CD14-positive monocyte (primary cell): ENCODE data around the gene CBFB. TPM values are rescaled to one million over a fixed set of nuclear protein-coding genes. Genes with fewer than 3 reads are reported as not detected.

Experiments
- DNase-seq, 3 donors: peaks; one replicate each; pipeline ENCODE4 v3.0.0-alpha.2; 2011 to 2022
- H2AFZ ChIP-seq: 2 replicates; pipeline ENCODE4 v1.6.0; 2012; ENCODE audit warnings: mild to moderate bottlenecking, low read depth, low read length, inconsistent platforms; ENCODE audit not compliant: insufficient read depth, poor library complexity, severe bottlenecking
- H3K27ac ChIP-seq, 2 donors: 1 replicate in 1 of 2; 2 replicates in 1 of 2; pipeline ENCODE4 v1.5.1; 2012 to 2013; ENCODE audit warnings: low read length in 2 of 2, control low read depth in 1 of 2, inconsistent platforms in 1 of 2, low read depth in 1 of 2, mild to moderate bottlenecking in 1 of 2
- H3K27me3 ChIP-seq, 2 donors: one replicate each; pipeline versions ENCODE4 v1.6.0 to v1.6.1; 2011 to 2013; ENCODE audit warnings: low read length in 2 of 2; ENCODE audit not compliant: control insufficient read depth in 2 of 2, insufficient read depth in 2 of 2
- H3K36me3 ChIP-seq, 2 donors: replicated peaks in 1 of 2; 1 replicate in 1 of 2; 2 replicates in 1 of 2; pipeline versions ENCODE4 v1.5.1 to v1.6.1; 2012 to 2013; ENCODE audit warnings: low read length in 2 of 2, control low read depth in 1 of 2, inconsistent platforms in 1 of 2, mild to moderate bottlenecking in 1 of 2; ENCODE audit not compliant: insufficient read depth in 2 of 2, control insufficient read depth in 1 of 2
- H3K4me1 ChIP-seq, 2 donors: 1 replicate in 1 of 2; 2 replicates in 1 of 2; pipeline versions ENCODE4 v1.5.1 to v1.6.1; 2012 to 2013; ENCODE audit warnings: low read length in 2 of 2, control low read depth in 1 of 2, inconsistent platforms in 1 of 2, mild to moderate bottlenecking in 1 of 2, moderate library complexity in 1 of 2; ENCODE audit not compliant: insufficient read depth in 2 of 2, control insufficient read depth in 1 of 2
- H3K4me2 ChIP-seq: replicated peaks from 2 replicates; pipeline ENCODE3; 2012; ENCODE audit warnings: low read length, moderate library complexity, mild to moderate bottlenecking; ENCODE audit not compliant: poor library complexity, severe bottlenecking; ENCODE audit errors: extremely low read depth
- H3K4me3 ChIP-seq, 3 experiments: fragments of 200-600 bp in 1 of 3; sonication (generic) in 1 of 3; replicated peaks in 1 of 3; 1 replicate in 2 of 3; 2 replicates in 1 of 3; pipeline ENCODE4 v1.5.1; 2011 to 2013; ENCODE audit warnings: low read length in 3 of 3, mild to moderate bottlenecking in 3 of 3, control low read depth in 2 of 3, low read depth in 2 of 3, inconsistent platforms in 1 of 3, moderate library complexity in 1 of 3
- H3K79me2 ChIP-seq: 2 replicates; pipeline ENCODE4 v1.6.0; 2012; ENCODE audit warnings: mild to moderate bottlenecking, control low read depth, inconsistent platforms, low read length, moderate library complexity; ENCODE audit not compliant: insufficient read depth
- H3K9ac ChIP-seq: 2 replicates; pipeline ENCODE4 v1.6.0; 2017; ENCODE audit warnings: low read length, mild to moderate bottlenecking; ENCODE audit not compliant: insufficient read depth, poor library complexity, severe bottlenecking
- H3K9me3 ChIP-seq, 2 donors: replicated peaks in 1 of 2; 1 replicate in 1 of 2; 2 replicates in 1 of 2; pipeline versions ENCODE4 v1.5.1 to v1.6.1; 2012 to 2013; ENCODE audit warnings: low read length in 2 of 2, control low read depth in 1 of 2; ENCODE audit not compliant: control insufficient read depth in 1 of 2, insufficient read depth in 1 of 2
- H4K20me1 ChIP-seq: 2 replicates; pipeline ENCODE4 v1.6.0; 2012; ENCODE audit warnings: mild to moderate bottlenecking, low read length, control low read depth, moderate library complexity; ENCODE audit not compliant: insufficient read depth
- H3K27ac Mint-ChIP-seq, 7 donors: one replicate each; pipeline ENCODE4 v1.8.0; 2020; ENCODE audit warnings: mild to moderate bottlenecking in 7 of 7, mixed read lengths in 7 of 7, moderate library complexity in 6 of 7, inconsistent platforms in 2 of 7
- H3K27me3 Mint-ChIP-seq, 3 donors: one replicate each; pipeline ENCODE4 v1.8.0; 2021 to 2022; ENCODE audit warnings: low read depth in 3 of 3, mild to moderate bottlenecking in 3 of 3, mixed read lengths in 3 of 3, moderate library complexity in 3 of 3, inconsistent platforms in 1 of 3
- H3K36me3 Mint-ChIP-seq, 2 donors: one replicate each; pipeline ENCODE4 v1.8.0; 2020; ENCODE audit warnings: mixed read lengths in 2 of 2, inconsistent platforms in 1 of 2, mild to moderate bottlenecking in 1 of 2
- H3K4me1 Mint-ChIP-seq: one replicate; pipeline ENCODE4 v1.8.0; 2020; ENCODE audit warnings: mild to moderate bottlenecking, mixed read lengths
- H3K4me3 Mint-ChIP-seq, 2 donors: one replicate each; pipeline ENCODE4 v1.8.0; 2020; ENCODE audit warnings: mild to moderate bottlenecking in 2 of 2, mixed read lengths in 2 of 2, moderate library complexity in 1 of 2
- H3K9me3 Mint-ChIP-seq, 7 donors: one replicate each; pipeline ENCODE4 v1.8.0; 2020 to 2022; ENCODE audit warnings: mixed read lengths in 7 of 7, mild to moderate bottlenecking in 6 of 7, moderate library complexity in 6 of 7, inconsistent platforms in 2 of 7
- CTCF ChIP-seq: fragments of 200-600 bp; IDR thresholded peaks from one replicate; pipeline ENCODE4 v1.8.0; 2022; ENCODE audit warnings: antibody characterized with exemption, mild to moderate bottlenecking
- WGBS: methylation state at CpG from one replicate; pipeline ENCODE4 v1.1.5; 2013; ENCODE audit warnings: missing lambda C conversion rate; ENCODE audit not compliant: insufficient coverage; 5-methylcytosine and 5-hydroxymethylcytosine counted together
- intact Hi-C, 2 donors: fragments of 100-400 bp; cut with micrococcal nuclease; formaldehyde crosslinking; loops; one replicate each; pipeline versions ENCODE4 v1.15.0 to v1.15.1; 2023
- polyA plus RNA-seq, 3 donors: library from polyadenylated mRNA; depleted of rRNA in 1 of 3; unstranded in 2 of 3; stranded (reverse) in 1 of 3; fragments of 300-500 nt in 2 of 3; fragments of >200 nt in 1 of 3; fragmentation: Illumina TruSeq in 2 of 3; gene quantifications; 1 replicate in 2 of 3; 2 replicates in 1 of 3; pipeline ENCODE4 v1.2.3, GENCODE V29; 2012 to 2021

Gene CBFB
- polyA plus RNA-seq, 3 donors: 28.3 to 45.4 (median 29.5) TPM

- H4K20me1 ChIP-seq: no peaks in the 10 kb centered on the region
- WGBS: no CpG with 5 or more reads among the region's 1 CpG
- H3K9ac ChIP-seq: no peak overlapping the region
- peaks cover 23 to 49% of the 10 kb centered on the region in 2 donors for H3K36me3 ChIP-seq
- H3K79me2 ChIP-seq: no peaks in the 10 kb centered on the region
- H3K4me1 Mint-ChIP-seq: peaks cover 21% of the 10 kb centered on the region
- peaks cover 15 to 36% of the 10 kb centered on the region in 2 donors for H3K36me3 Mint-ChIP-seq
- intact Hi-C loops: loop anchor here in 1 of 2 donors (10.0 kb wide), 1 partner anchor 76 kb away; the partner anchor contains the start of gene CBFB
- H3K27ac Mint-ChIP-seq: no peak overlapping the region
- no peak overlapping the region for H3K27ac ChIP-seq
- no peak overlapping the region for H3K4me3 Mint-ChIP-seq
- H3K27me3 Mint-ChIP-seq: no peaks in the 10 kb centered on the region
- peaks cover 16 to 19% of the 10 kb centered on the region in 2 donors for H3K4me1 ChIP-seq
- no peak overlapping the region for H3K4me2 ChIP-seq
- H3K27me3 ChIP-seq: no peaks in the 10 kb centered on the region
- no peak for TF ChIP-seq CTCF
- DNase-seq: no peak
- H3K9me3 ChIP-seq: no peaks in the 10 kb centered on the region
- H3K4me3 ChIP-seq: no peak overlapping the region
- H3K9me3 Mint-ChIP-seq: peaks cover 0 to 3% (median 0%) of the 10 kb centered on the region in 7 donors
- H2AFZ ChIP-seq: no peak overlapping the region
Measured at GRCh38 chr16:67100569-67101310, 71.8 kb downstream of the CBFB start.

DNA sequence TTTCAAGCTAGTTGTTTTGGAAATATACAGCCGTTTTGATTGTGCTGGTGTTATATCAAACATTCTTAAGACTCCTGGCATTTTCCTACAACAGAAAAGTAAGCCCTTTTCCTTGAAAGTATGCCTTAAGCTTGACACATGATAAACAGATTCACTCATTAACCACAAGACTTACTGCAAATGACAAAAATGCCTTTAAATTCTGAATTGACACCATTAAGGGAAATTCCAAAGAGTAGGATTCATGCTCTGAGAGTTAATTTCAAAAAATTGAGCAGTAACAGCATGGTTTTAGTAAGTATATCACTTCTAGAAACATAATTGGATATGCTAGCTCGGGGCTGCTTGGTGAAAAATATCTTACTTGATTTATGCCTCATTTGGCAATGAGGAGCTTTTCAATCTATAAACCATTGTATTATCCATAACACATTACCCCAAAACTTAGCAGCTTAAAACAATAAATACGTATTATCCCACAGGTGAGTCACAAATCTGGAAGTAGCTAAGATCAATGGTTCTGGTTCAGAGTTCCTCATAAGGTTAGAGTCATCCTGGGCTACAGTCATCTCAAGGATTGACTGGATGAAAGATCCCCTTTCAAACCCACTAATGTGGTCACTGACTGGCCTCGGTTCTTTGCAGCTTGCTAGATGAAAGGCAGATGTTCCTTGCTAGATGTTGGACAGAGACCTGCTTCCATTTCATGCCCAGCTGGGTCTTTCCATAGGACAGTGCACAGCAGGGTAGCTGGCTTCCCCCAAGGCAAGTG lies 72.5 kb downstream of the CBFB start:
- H3K4me3 ChIP-seq: no peak overlapping the region
- no peaks in the 10 kb centered on the region for H4K20me1 ChIP-seq
- no peak overlapping the region for H3K27ac Mint-ChIP-seq
- H3K27ac ChIP-seq: no peak overlapping the region
- H3K9me3 Mint-ChIP-seq: peaks cover 0 to 3% (median 0%) of the 10 kb centered on the region in 7 donors
- no peaks in the 10 kb centered on the region for H3K27me3 ChIP-seq
- no peak overlapping the region for H3K9ac ChIP-seq
- no peak overlapping the region for H3K4me3 Mint-ChIP-seq
- no peak for DNase-seq
- H3K79me2 ChIP-seq: no peaks in the 10 kb centered on the region
- peaks cover 25% of the 10 kb centered on the region for H3K4me1 Mint-ChIP-seq
- H3K27me3 Mint-ChIP-seq: no peaks in the 10 kb centered on the region
- peaks cover 17 to 22% of the 10 kb centered on the region in 2 donors for H3K4me1 ChIP-seq
- H2AFZ ChIP-seq: no peak overlapping the region
- 80% methylated on average over 1 of the region's 4 CpGs for WGBS
- no peak for TF ChIP-seq CTCF
- no peak overlapping the region for H3K4me2 ChIP-seq
- intact Hi-C loops: loop anchor here in 1 of 2 donors (10.0 kb wide), 1 partner anchor 77 kb away; the partner anchor contains the start of gene CBFB
- peaks cover 23 to 49% of the 10 kb centered on the region in 2 donors for H3K36me3 ChIP-seq
- no peaks in the 10 kb centered on the region for H3K9me3 ChIP-seq
- H3K36me3 Mint-ChIP-seq: peaks cover 15 to 36% of the 10 kb centered on the region in 2 donors
